ENCODE data around the gene DCAF8L2.

DNA sequence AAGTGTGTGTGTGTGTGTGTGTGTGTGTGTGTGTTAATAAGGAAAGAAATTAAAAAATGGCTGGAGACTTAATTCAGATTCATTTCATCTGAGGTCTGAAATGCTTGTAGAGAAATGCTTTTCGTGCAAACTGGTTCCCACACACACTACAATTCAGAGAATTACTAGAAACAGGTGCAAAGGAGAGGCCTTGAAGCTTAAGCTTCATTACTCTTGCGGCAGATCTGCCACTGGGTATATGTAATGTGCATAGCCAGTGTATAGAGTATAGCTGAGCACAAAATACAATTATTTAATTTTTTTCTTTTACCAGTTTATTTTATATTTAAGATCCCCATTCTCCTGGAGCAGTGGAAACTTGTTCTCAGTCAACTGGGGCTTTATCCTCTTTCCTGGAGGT is 185.8 kb downstream of the DCAF8L2 start:
- TF ChIP-seq, protein P1, sequence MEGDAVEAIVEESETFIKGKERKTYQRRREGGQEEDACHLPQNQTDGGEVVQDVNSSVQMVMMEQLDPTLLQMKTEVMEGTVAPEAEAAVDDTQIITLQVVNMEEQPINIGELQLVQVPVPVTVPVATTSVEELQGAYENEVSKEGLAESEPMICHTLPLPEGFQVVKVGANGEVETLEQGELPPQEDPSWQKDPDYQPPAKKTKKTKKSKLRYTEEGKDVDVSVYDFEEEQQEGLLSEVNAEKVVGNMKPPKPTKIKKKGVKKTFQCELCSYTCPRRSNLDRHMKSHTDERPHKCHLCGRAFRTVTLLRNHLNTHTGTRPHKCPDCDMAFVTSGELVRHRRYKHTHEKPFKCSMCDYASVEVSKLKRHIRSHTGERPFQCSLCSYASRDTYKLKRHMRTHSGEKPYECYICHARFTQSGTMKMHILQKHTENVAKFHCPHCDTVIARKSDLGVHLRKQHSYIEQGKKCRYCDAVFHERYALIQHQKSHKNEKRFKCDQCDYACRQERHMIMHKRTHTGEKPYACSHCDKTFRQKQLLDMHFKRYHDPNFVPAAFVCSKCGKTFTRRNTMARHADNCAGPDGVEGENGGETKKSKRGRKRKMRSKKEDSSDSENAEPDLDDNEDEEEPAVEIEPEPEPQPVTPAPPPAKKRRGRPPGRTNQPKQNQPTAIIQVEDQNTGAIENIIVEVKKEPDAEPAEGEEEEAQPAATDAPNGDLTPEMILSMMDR (IDR thresholded peaks at IDR 0.05; ENCODE audit: low read depth, low read length): no peak
- TF ChIP-seq POLR2A (IDR thresholded peaks at IDR 0.05; ENCODE audit: extremely low read depth, insufficient read length): no peak
